KMS-11 (cell line): Measurements from ENCODE around the gene MYADML2.

ENCODE experiments used
- H2AFZ ChIP-seq: fragments of 200-600 bp; sonication (generic); 2 replicates; pipeline ENCODE4 v1.6.1; 2016; ENCODE audit warnings: antibody characterized with exemption, mixed run types, low read depth
- H3K27ac ChIP-seq: fragments of 200-600 bp; sonication (generic); 2 replicates; pipeline ENCODE4 v1.6.1; 2016; ENCODE audit warnings: mild to moderate bottlenecking, mixed run types
- H3K27me3 ChIP-seq: fragments of 200-600 bp; sonication (generic); 2 replicates; pipeline ENCODE4 v1.6.1; 2017; ENCODE audit warnings: mild to moderate bottlenecking, low read depth, mixed run types, moderate library complexity; ENCODE audit not compliant: insufficient read depth
- H3K36me3 ChIP-seq: fragments of 200-600 bp; sonication (generic); 2 replicates; pipeline ENCODE4 v1.6.1; 2017; ENCODE audit warnings: mild to moderate bottlenecking, mixed run types; ENCODE audit not compliant: insufficient read depth
- H3K4me1 ChIP-seq: fragments of 200-600 bp; sonication (generic); 2 replicates; pipeline ENCODE4 v1.6.1; 2016; ENCODE audit warnings: mild to moderate bottlenecking, low read depth, mixed run types; ENCODE audit not compliant: poor library complexity, severe bottlenecking
- H3K4me2 ChIP-seq: fragments of 200-600 bp; sonication (generic); 2 replicates; pipeline ENCODE4 v1.7.0; 2016; ENCODE audit warnings: mild to moderate bottlenecking, mixed run types
- H3K4me3 ChIP-seq: fragments of 200-600 bp; sonication (generic); IDR thresholded peaks from 2 replicates; pipeline ENCODE4 v1.6.1; 2017; ENCODE audit warnings: low read depth, low read length, mixed read lengths; ENCODE audit not compliant: insufficient read depth
- H3K79me2 ChIP-seq: fragments of 200-600 bp; sonication (generic); 2 replicates; pipeline ENCODE4 v1.6.1; 2016; ENCODE audit warnings: low read depth, mixed run types; ENCODE audit not compliant: insufficient read depth
- H3K9ac ChIP-seq: fragments of 200-600 bp; sonication (generic); 2 replicates; pipeline ENCODE4 v1.6.1; 2016; ENCODE audit warnings: mild to moderate bottlenecking, mixed run types
- H4K20me1 ChIP-seq: fragments of 200-600 bp; sonication (generic); 2 replicates; pipeline ENCODE4 v1.6.1; 2016; ENCODE audit warnings: mild to moderate bottlenecking, mixed run types; ENCODE audit not compliant: insufficient read depth
- TF ChIP-seq, protein P1 (sequence below): fragments of 200-600 bp; sonication (generic); conservative IDR thresholded peaks from 2 replicates; pipeline ENCODE4 v1.6.1; 2017; ENCODE audit warnings: low read depth, mild to moderate bottlenecking, antibody characterized with exemption, low read length, moderate library complexity, mixed read lengths

The MYADML2 gene

DNA sequence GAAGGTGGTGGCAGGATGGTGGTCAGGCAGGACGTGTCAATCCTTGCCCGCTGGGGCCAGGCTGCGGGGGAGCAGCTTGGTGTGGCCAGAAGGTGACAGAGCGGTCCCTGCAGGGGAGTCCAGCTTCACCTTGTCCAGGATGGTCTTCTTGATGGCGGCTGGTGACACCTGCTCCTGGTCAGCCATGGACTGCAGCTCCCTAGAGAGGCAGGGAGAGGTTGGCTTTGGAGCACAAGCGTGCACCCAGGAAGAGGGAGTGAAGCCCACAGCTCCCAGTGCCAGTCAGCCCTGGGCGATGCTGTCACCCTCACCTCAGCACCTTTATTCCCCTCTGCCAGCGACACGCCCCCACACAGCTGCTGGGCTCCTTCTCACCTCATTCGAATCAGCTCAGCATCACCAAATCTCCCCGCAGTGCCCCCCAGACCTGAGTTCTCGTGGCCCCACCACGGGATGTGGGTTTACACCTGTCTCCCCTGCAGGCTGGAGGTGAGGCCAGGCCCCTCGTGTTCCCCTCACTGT, 13.8 kb downstream of the MYADML2 start:
- Histone ChIP-seq H4K20me1 (no peaks in the 10 kb centered on the region), H3K4me3 (no peak overlapping the region), H3K4me2 (no peak overlapping the region), H3K79me2 (peaks cover 14% of the 10 kb centered on the region; the same call in 1 of the 2 replicates), H3K9ac (no peak overlapping the region), H3K27ac (no peak overlapping the region), H2AFZ (no peak overlapping the region), H3K4me1 (peaks cover 21% of the 10 kb centered on the region), H3K36me3 (no peaks in the 10 kb centered on the region), H3K27me3 (no peaks in the 10 kb centered on the region)
- TF ChIP-seq, protein P1, sequence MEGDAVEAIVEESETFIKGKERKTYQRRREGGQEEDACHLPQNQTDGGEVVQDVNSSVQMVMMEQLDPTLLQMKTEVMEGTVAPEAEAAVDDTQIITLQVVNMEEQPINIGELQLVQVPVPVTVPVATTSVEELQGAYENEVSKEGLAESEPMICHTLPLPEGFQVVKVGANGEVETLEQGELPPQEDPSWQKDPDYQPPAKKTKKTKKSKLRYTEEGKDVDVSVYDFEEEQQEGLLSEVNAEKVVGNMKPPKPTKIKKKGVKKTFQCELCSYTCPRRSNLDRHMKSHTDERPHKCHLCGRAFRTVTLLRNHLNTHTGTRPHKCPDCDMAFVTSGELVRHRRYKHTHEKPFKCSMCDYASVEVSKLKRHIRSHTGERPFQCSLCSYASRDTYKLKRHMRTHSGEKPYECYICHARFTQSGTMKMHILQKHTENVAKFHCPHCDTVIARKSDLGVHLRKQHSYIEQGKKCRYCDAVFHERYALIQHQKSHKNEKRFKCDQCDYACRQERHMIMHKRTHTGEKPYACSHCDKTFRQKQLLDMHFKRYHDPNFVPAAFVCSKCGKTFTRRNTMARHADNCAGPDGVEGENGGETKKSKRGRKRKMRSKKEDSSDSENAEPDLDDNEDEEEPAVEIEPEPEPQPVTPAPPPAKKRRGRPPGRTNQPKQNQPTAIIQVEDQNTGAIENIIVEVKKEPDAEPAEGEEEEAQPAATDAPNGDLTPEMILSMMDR, result no peak

DNA sequence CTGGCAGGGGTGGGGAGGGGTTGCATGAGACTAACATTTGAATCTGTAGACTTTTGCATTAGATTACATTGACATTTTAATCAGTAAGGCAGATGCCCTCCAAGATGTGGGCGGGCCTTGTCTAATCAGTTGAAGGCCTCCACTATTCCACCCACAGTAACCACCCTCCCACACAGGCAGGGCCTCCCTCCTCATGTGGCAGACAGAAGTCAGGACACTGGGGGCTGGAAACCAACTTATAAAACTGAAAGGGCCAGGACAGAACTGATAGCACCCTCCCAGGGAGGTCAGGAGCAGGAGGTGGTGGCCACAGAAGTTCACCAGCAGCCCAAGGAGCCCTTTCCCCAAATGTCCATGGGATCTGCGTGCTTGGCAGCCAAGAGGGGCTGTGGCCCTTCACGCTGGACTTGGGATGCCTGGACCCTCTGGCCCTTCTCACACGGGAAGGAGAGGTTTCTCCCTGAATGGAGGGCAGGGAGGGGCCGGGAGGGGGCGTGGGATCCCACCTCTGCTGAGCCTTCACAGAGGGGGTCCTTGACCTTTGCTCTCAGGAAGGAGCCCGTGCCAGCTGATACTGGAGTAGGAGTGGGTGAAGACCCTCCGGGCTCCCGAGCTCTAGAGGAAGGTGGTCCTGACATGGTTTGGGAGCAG, 14.6 kb downstream of the MYADML2 start:
- Histone ChIP-seq H3K4me3 (no peak overlapping the region), H3K27ac (no peak overlapping the region), H3K4me1 (peaks cover 15% of the 10 kb centered on the region), H3K4me2 (no peak overlapping the region), H3K27me3 (no peaks in the 10 kb centered on the region), H3K9ac (no peak overlapping the region), H2AFZ (no peak overlapping the region), H3K36me3 (no peaks in the 10 kb centered on the region), H3K79me2 (peaks cover 14% of the 10 kb centered on the region; the same call in 1 of the 2 replicates), H4K20me1 (no peaks in the 10 kb centered on the region)
- TF ChIP-seq, protein P1, result no peak

DNA sequence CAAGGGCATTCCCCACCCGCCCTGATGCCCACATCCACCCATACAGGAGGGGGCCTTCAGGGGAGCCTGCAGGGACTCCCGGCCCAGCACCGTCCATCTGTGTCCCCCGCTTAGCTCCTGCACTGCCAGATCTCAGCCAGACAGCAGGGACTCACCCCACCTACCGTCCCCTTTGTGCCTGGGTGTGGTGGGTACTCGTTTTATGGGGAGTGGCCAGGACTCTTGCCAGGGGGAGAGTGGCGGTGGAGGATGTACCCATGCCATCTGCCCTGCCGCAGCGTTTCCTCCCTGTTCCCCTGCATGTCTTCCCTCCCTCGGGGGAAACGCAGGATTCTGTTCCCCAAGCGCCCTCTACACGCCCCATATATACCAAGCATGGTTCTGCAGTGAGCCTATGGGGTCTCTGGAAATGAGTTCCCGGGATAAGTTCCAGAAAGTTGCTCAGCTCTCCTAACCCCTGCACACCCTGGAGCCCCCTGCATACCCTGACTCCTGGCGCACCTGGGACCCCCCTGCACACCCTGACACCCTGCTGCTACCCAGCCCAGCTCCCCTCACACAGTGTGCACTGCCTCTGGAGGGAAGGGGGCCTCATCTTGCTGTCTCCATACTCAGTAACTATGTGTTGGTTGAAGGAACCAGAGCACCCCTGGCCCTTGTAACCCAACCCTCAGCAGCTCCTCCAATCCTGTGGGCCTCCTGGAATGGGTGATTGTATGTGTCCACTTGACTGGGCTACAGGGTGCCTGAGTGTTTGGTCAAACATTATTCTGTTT, 15.3 kb downstream of the MYADML2 start:
- H2AFZ ChIP-seq, result no peak overlapping the region
- no peaks in the 10 kb centered on the region for H3K27me3 ChIP-seq
- no peaks in the 10 kb centered on the region for H4K20me1 ChIP-seq
- no peaks in the 10 kb centered on the region for H3K36me3 ChIP-seq
- no peak overlapping the region for H3K9ac ChIP-seq
- H3K27ac ChIP-seq, result no peak overlapping the region
- TF ChIP-seq, protein P1, result no peak
- H3K4me3 ChIP-seq, result no peak overlapping the region
- H3K4me2 ChIP-seq, result no peak overlapping the region
- peaks cover 14% of the 10 kb centered on the region for H3K4me1 ChIP-seq
- peaks cover 16% of the 10 kb centered on the region for H3K79me2 ChIP-seq

DNA sequence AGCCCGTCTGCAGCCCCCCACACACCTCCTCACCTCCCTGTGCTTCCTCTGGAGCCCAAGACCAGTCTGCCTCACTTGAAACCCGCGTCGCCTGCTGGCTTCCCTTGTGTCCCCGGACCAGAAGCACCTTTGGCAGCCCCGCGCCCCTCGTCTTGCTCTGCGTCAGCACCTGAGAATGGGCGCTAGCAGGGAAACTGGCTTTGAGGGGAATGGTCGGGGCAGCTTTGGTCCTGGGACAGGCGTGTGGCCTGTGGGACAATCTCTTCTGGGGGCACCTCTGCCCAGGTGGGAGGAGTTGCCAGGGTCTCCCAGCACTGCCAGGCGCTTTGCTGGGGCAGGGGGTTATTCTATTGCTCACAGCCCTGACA, 15.9 kb downstream of the MYADML2 start:
- Histone ChIP-seq H3K4me3 (no peak overlapping the region), H2AFZ (no peak overlapping the region), H3K4me1 (peaks cover 14% of the 10 kb centered on the region), H3K27ac (no peak overlapping the region), H4K20me1 (no peaks in the 10 kb centered on the region), H3K27me3 (no peaks in the 10 kb centered on the region), H3K9ac (no peak overlapping the region), H3K4me2 (no peak overlapping the region), H3K36me3 (no peaks in the 10 kb centered on the region), H3K79me2 (peaks cover 16% of the 10 kb centered on the region)
- TF ChIP-seq, protein P1, result no peak
